HG03097 (cell line): ENCODE measurements around the gene PRKCA.

Source experiments
- ATAC-seq: cut with Tn5 transposase; IDR thresholded peaks from one replicate; pipeline ENCODE4 v1.9.1; 2021; ENCODE audit not compliant: unreplicated experiment, low FRiP score

Gene PRKCA

GRCh38 chr17:66743511-66743910 is 441.1 kb downstream of the PRKCA start:
- no peak for ATAC-seq

GRCh38 chr17:66746736-66747135 is 444.3 kb downstream of the PRKCA start:
- no peak for ATAC-seq

GRCh38 chr17:66747578-66748275 is 445.3 kb downstream of the PRKCA start:
- ATAC-seq: no peak

GRCh38 chr17:66748578-66748977 is 446.2 kb downstream of the PRKCA start:
- ATAC-seq: no peak

- ATAC-seq: no peak
Observed at GRCh38 chr17:66749217-66749832, 446.9 kb downstream of the PRKCA start.

- no peak for ATAC-seq
Observed at GRCh38 chr17:66750116-66750515, 447.7 kb downstream of the PRKCA start.

- no peak for ATAC-seq
Observed at GRCh38 chr17:66750781-66751543, 448.5 kb downstream of the PRKCA start.

GRCh38 chr17:66751771-66752170 is 449.4 kb downstream of the PRKCA start:
- no peak for ATAC-seq

GRCh38 chr17:66752411-66752810 is 450.0 kb downstream of the PRKCA start:
- no peak for ATAC-seq

GRCh38 chr17:66753126-66753920 is 450.9 kb downstream of the PRKCA start:
- no peak for ATAC-seq

- ATAC-seq: no peak
Observed at GRCh38 chr17:66755101-66755943, 452.9 kb downstream of the PRKCA start.

GRCh38 chr17:66755944-66756290 is 453.5 kb downstream of the PRKCA start:
- ATAC-seq: no peak

- ATAC-seq: no peak
Observed at GRCh38 chr17:66760324-66760723, 457.9 kb downstream of the PRKCA start.

- no peak for ATAC-seq
Observed at GRCh38 chr17:66762276-66762675, 459.9 kb downstream of the PRKCA start.

- ATAC-seq: no peak
Observed at GRCh38 chr17:66763056-66763455, 460.6 kb downstream of the PRKCA start.

- no peak for ATAC-seq
Observed at GRCh38 chr17:66764506-66764905, 462.1 kb downstream of the PRKCA start.

- ATAC-seq: no peak
Observed at GRCh38 chr17:66767154-66767933, 464.9 kb downstream of the PRKCA start.

- ATAC-seq: no peak
Observed at GRCh38 chr17:66769911-66770310, 467.5 kb downstream of the PRKCA start.

GRCh38 chr17:66772148-66772812 is 469.9 kb downstream of the PRKCA start:
- ATAC-seq: no peak
